Right lobe of liver (tissue), 6 donors: ENCODE measurements around the gene ACOT4. TPM values are rescaled to one million over a fixed set of nuclear protein-coding genes. Genes with fewer than 3 reads are reported as not detected.
A peak's percentile ranks its signal among the peaks of the same experiment; 100 is the strongest.

Source experiments
- ATAC-seq, 4 donors: fragments of 200-7000 bp; cut with Tn5 transposase; one replicate each; pipeline ENCODE4 v1.9.1; 2020; ENCODE audit warnings: mild to moderate bottlenecking in 4 of 4, moderate library complexity in 4 of 4
- DNase-seq, 3 donors: peaks; one replicate each; pipeline ENCODE4 v3.0.0-alpha.2; 2020
- H3K27ac ChIP-seq, 3 donors: fragments of 200-600 bp; one replicate each; pipeline ENCODE4 v1.8.0; 2022
- H3K27me3 ChIP-seq, 2 donors: fragments of 200-600 bp; one replicate each; pipeline ENCODE4 v1.8.0; 2022
- H3K36me3 ChIP-seq, 4 donors: fragments of 200-600 bp; sonication (generic) in 1 of 4; one replicate each; pipeline versions ENCODE4 v1.5.1 to v1.8.0; 2017 to 2022; ENCODE audit warnings: control low read depth in 1 of 4
- H3K4me1 ChIP-seq, 4 donors: fragments of 200-600 bp; sonication (generic) in 1 of 4; one replicate each; pipeline versions ENCODE4 v1.5.1 to v1.8.0; 2017 to 2022; ENCODE audit warnings: control low read depth in 1 of 4
- H3K4me3 ChIP-seq, 3 donors: fragments of 200-600 bp; one replicate each; pipeline ENCODE4 v1.8.0; 2022
- H3K9me3 ChIP-seq, 4 donors: fragments of 200-600 bp; sonication (generic) in 1 of 4; one replicate each; pipeline versions ENCODE4 v1.5.1 to v1.8.0; 2017 to 2022; ENCODE audit warnings: control low read depth in 1 of 4
- POLR2A ChIP-seq: fragments of 450-650 bp; IDR thresholded peaks from one replicate; pipeline ENCODE4 v1.6.1; 2017; ENCODE audit warnings: antibody characterized with exemption, mild to moderate bottlenecking
- WGBS: methylation state at CpG from one replicate; pipeline ENCODE4 v1.1.6; 2018; ENCODE audit warnings: low coverage, low lambda C conversion rate; ENCODE audit not compliant: insufficient coverage; ENCODE audit errors: missing lambda C conversion rate; 5-methylcytosine and 5-hydroxymethylcytosine counted together
- intact Hi-C, 2 donors: fragments of 100-400 bp; cut with DNase I; formaldehyde crosslinking; loops; one replicate each; pipeline versions ENCODE4 v1.11.2 to v1.14.1; 2022
- total RNA-seq, 6 experiments: library from RNA; depleted of rRNA in 2 of 6; stranded (reverse); fragments of >200 nt in 2 of 6; fragmentation: NEBNext Ultra II Directional in 3 of 6; extraction: Animal tissue kit (Norgen Biotek cat#: 25700) in 3 of 6; gene quantifications; one replicate each; pipeline versions ENCODE4 v1.1.0 to v1.2.4, GENCODE V29; 2016 to 2023
- TF ChIP-seq, protein P1 (sequence below), 4 donors: fragments of 200-600 bp in 3 of 4; fragments of 450-650 bp in 1 of 4; IDR thresholded peaks; one replicate each; pipeline versions ENCODE4 v1.5.1 to v1.8.0; 2016 to 2022; ENCODE audit warnings: antibody characterized with exemption in 4 of 4, mild to moderate bottlenecking in 2 of 4
- donor health status: DM: no; HTN: yes; CAD: no.
- donor health status: DM: no; HTN: no; CAD: no.
- donor health status: DM: no; HTN: no; CAD: no.
- donor health status: DM: no; HTN: yes; CAD: no.
- donor health status: DM: no; HTN: yes; CAD: no.

The ACOT4 gene
- total RNA-seq, 6 experiments from 2014 or later, result 6.2 to 14.4 (median 9.3) TPM

DNA sequence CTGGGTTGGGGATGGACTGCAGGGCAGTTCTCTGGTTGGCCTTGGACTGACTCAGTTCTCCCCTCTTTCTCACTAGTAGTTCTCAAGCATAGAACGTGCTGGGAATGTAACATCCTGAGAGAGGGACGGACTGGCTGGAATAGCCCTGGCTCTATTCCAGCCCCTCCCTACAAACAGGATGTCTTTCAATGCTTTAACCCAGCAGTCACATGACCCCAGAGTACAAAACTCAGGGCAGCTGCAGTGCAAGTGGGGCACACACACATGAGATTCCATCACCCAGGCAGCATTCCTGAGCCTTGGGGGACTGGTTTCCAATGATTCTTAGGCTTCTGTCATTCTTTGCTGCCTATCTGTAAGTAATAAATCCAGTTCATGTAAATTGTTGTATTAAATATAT lies 19.0 kb downstream of the ACOT4 start:
- peak overlapping the region in 2 of 3 donors; percentile 8 to 95 for H3K27ac ChIP-seq
- no peaks in the 10 kb centered on the region for H3K9me3 ChIP-seq
- H3K36me3 ChIP-seq, result no peaks in the 10 kb centered on the region
- intact Hi-C loops, result no loop called here
- peak; percentile 86 for TF ChIP-seq POLR2A
- TF ChIP-seq, protein P1, sequence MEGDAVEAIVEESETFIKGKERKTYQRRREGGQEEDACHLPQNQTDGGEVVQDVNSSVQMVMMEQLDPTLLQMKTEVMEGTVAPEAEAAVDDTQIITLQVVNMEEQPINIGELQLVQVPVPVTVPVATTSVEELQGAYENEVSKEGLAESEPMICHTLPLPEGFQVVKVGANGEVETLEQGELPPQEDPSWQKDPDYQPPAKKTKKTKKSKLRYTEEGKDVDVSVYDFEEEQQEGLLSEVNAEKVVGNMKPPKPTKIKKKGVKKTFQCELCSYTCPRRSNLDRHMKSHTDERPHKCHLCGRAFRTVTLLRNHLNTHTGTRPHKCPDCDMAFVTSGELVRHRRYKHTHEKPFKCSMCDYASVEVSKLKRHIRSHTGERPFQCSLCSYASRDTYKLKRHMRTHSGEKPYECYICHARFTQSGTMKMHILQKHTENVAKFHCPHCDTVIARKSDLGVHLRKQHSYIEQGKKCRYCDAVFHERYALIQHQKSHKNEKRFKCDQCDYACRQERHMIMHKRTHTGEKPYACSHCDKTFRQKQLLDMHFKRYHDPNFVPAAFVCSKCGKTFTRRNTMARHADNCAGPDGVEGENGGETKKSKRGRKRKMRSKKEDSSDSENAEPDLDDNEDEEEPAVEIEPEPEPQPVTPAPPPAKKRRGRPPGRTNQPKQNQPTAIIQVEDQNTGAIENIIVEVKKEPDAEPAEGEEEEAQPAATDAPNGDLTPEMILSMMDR (IDR thresholded peaks at IDR 0.05), result no peak
- H3K27me3 ChIP-seq, result no peaks in the 10 kb centered on the region
- H3K4me3 ChIP-seq, result no peak overlapping the region
- H3K4me1 ChIP-seq, result peaks cover 0 to 22% (median under 1%) of the 10 kb centered on the region in 4 donors
- DNase-seq (peak in 2 of 3 donors; percentile 59 to 83), ATAC-seq (peak; percentile 32 to 64 (median 46))
- WGBS, result no CpG with 5 or more reads among the region's 2 CpGs

DNA sequence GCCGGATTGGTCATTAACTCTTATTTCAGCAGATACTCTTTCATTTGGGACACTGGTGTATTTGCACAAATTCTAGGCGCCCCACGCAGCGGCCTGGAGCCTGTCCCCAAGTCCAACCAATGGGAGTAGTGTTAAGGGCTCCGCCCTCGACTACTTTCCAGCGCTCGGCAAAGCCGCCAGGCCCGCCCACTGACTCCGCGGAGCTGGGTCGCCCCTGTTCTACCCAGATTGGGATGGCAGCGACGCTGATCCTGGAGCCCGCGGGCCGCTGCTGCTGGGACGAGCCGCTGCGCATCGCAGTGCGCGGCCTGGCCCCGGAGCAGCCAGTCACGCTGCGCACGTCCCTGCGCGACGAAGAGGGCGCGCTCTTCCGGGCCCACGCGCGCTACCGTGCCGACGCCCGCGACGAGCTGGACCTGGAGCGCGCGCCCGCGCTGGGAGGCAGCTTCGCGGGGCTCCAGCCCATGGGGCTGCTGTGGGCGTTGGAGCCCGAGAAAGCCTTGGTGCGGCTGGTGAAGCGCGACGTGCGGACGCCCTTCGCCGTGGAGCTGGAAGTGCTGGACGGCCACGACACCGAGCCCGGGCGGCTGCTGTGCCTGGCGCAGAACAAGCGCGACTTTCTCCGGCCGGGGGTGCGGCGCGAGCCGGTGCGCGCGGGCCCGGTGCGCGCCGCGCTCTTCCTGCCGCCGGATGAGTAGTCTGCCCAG lies 20.8 kb downstream of the ACOT4 start, which contains the start of gene ACOT6:
TSS of gene ACOT6 (plus strand) at position 179 of the 707 bp plus-strand sequence. CDS start at position 234, 55 bp downstream.
- 3% methylated on average over 5 of the region's 84 CpGs for whole genome bisulfite sequencing
- TF ChIP-seq, protein P1 (IDR thresholded peaks at IDR 0.05), result no peak
- peak; percentile 92 for TF ChIP-seq POLR2A
- no peaks in the 10 kb centered on the region for H3K9me3 ChIP-seq
- H3K4me1 ChIP-seq, result peaks cover 0 to 22% (median under 1%) of the 10 kb centered on the region in 4 donors
- peak; percentile 87 to 95 (median 94) for DNase-seq
- peak within 1 kb of the TSS; percentile 64 to 76 (median 71) for H3K4me3 ChIP-seq
- peak within 1 kb of the TSS; percentile 52 to 95 (median 93) for H3K27ac ChIP-seq
- no peaks in the 10 kb centered on the region for H3K27me3 ChIP-seq
- no peaks in the 10 kb centered on the region for H3K36me3 ChIP-seq
- intact Hi-C loops, result no loop called here
- ATAC-seq, result peak; percentile 91 to 98 (median 92)

DNA sequence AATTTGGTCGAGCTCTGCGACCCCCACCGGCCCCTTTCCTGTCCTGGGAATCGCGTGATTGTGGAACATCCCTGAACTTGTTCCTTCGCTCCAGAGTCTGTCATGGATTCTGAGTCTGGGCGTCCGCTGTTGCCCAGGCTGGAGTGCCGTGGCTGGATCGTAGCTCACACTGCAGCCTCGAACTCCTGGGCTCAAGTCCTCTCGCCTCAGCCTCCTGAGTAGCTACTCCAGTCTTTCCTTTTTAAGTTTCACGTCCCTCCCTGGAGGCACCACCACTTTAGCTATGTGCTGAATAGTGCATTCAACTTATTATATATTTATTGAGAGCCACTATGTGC lies 21.3 kb downstream of the ACOT4 start:
- Histone ChIP-seq H3K36me3 (no peaks in the 10 kb centered on the region), H3K27me3 (no peaks in the 10 kb centered on the region), H3K4me1 (peaks cover 0 to 22% (median under 1%) of the 10 kb centered on the region in 4 donors), H3K9me3 (no peaks in the 10 kb centered on the region), H3K27ac (peak overlapping the region; percentile 52 to 95 (median 93)), H3K4me3 (peak overlapping the region; percentile 64 to 76 (median 71))
- TF ChIP-seq, protein P1 (IDR thresholded peaks at IDR 0.05), result no peak
- no peak for TF ChIP-seq POLR2A
- ATAC-seq (peak; percentile 9 to 25 (median 10)), DNase-seq (no peak)
- WGBS, result 3% methylated on average over 7 of the region's 13 CpGs
- intact Hi-C loops, result no loop called here

DNA sequence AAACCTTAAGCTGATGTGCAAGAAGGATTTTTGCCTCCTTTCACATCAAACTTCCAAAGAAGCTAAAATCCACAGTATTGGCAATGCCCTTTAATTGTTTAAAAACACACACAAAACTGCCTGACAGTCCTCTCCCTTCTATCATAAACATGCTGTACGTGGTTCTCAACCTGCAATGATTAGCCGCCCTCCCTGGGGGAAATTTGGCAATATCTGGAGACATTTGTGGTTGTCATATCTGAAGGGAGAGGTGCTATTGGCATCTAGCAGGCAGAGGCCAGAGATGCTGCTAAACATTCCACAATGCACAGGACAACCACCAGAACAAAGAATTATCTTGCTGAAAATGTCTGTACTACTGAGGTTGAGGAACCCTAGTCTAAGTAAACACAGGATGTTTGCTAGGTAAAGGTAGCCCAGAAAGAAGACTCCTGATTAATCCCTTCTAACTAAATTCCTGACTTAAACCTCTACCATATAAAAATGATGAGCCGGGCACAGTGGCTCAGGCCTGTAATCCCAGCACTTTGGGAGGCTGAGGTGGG lies 21.8 kb downstream of the ACOT4 start:
- DNase-seq (no peak), ATAC-seq (no peak)
- H3K27ac ChIP-seq, result peak overlapping the region in 2 of 3 donors; percentile 93 to 95
- no peaks in the 10 kb centered on the region for H3K27me3 ChIP-seq
- no peaks in the 10 kb centered on the region for H3K36me3 ChIP-seq
- 74% methylated on average over 3 of the region's 3 CpGs for WGBS
- H3K4me3 ChIP-seq, result peak overlapping the region; percentile 64 to 76 (median 71)
- TF ChIP-seq POLR2A, result no peak
- TF ChIP-seq, protein P1 (IDR thresholded peaks at IDR 0.05), result no peak
- intact Hi-C loops, result no loop called here
- H3K9me3 ChIP-seq, result no peaks in the 10 kb centered on the region
- H3K4me1 ChIP-seq, result peaks cover 0 to 22% (median under 1%) of the 10 kb centered on the region in 4 donors
